ENCODE results near the gene GNA14. TPM values are rescaled to one million over a fixed set of nuclear protein-coding genes. Genes with fewer than 3 reads are reported as not detected.

GNA14 gene
- total RNA-seq, 1 experiment from 2014 or later: 0.15 TPM

DNA sequence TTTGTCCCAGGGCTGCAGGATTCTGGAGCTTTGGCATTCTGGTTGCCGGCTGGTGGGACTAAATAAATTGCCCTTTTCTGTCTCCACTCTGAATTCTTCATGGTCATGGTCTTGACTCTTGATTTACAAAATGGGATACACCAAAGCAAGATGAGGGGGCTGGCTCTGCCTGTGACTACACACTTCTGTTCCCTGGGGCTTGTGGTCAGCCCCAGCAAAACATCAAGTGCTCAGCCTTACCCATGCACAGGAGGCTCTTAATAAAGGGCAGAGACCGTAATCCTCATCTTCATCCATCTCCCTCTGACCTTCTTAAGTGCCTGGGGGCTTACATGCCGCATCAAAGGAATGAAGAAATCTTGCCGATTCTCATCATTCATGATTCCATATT lies 198.0 kb downstream of the GNA14 start:
- H3K27me3 ChIP-seq (ENCODE audit: control insufficient read depth, insufficient read depth, low read length): no peaks in the 10 kb centered on the region
- intact Hi-C loops (cut with micrococcal nuclease; ENCODE audit: unreplicated experiment): no loop called here
- H3K9me3 ChIP-seq (ENCODE audit: control insufficient read depth, insufficient read depth, low read depth, low read length): no peaks in the 10 kb centered on the region
- no peak overlapping the region for H3K27ac ChIP-seq (ENCODE audit: low read length)
- ATAC-seq (no peak), DNase-seq (ENCODE audit: low read depth, low spot score) (no peak)
- TF ChIP-seq SIN3A (IDR thresholded peaks at IDR 0.05; ENCODE audit: borderline replicate concordance, insufficient read depth, low read depth, low read length) (no peak), TCF7L2 (IDR thresholded peaks at IDR 0.05; ENCODE audit: low read depth, low read length) (no peak), POLR2AphosphoS5 (IDR thresholded peaks at IDR 0.05; ENCODE audit: low read depth, low read length) (no peak)
- TF ChIP-seq, protein P1, sequence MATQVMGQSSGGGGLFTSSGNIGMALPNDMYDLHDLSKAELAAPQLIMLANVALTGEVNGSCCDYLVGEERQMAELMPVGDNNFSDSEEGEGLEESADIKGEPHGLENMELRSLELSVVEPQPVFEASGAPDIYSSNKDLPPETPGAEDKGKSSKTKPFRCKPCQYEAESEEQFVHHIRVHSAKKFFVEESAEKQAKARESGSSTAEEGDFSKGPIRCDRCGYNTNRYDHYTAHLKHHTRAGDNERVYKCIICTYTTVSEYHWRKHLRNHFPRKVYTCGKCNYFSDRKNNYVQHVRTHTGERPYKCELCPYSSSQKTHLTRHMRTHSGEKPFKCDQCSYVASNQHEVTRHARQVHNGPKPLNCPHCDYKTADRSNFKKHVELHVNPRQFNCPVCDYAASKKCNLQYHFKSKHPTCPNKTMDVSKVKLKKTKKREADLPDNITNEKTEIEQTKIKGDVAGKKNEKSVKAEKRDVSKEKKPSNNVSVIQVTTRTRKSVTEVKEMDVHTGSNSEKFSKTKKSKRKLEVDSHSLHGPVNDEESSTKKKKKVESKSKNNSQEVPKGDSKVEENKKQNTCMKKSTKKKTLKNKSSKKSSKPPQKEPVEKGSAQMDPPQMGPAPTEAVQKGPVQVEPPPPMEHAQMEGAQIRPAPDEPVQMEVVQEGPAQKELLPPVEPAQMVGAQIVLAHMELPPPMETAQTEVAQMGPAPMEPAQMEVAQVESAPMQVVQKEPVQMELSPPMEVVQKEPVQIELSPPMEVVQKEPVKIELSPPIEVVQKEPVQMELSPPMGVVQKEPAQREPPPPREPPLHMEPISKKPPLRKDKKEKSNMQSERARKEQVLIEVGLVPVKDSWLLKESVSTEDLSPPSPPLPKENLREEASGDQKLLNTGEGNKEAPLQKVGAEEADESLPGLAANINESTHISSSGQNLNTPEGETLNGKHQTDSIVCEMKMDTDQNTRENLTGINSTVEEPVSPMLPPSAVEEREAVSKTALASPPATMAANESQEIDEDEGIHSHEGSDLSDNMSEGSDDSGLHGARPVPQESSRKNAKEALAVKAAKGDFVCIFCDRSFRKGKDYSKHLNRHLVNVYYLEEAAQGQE (IDR thresholded peaks at IDR 0.05; ENCODE audit: insufficient read depth in 1 of 2, low read depth in 2 of 2, low read length in 1 of 2): no peak
- TF ChIP-seq, protein P2, sequence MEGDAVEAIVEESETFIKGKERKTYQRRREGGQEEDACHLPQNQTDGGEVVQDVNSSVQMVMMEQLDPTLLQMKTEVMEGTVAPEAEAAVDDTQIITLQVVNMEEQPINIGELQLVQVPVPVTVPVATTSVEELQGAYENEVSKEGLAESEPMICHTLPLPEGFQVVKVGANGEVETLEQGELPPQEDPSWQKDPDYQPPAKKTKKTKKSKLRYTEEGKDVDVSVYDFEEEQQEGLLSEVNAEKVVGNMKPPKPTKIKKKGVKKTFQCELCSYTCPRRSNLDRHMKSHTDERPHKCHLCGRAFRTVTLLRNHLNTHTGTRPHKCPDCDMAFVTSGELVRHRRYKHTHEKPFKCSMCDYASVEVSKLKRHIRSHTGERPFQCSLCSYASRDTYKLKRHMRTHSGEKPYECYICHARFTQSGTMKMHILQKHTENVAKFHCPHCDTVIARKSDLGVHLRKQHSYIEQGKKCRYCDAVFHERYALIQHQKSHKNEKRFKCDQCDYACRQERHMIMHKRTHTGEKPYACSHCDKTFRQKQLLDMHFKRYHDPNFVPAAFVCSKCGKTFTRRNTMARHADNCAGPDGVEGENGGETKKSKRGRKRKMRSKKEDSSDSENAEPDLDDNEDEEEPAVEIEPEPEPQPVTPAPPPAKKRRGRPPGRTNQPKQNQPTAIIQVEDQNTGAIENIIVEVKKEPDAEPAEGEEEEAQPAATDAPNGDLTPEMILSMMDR (IDR thresholded peaks at IDR 0.05): no peak
- BruUV-seq (replicated peaks): no TSS peak
- POLR2A ChIA-PET: no interaction called here
- H3K4me3 ChIP-seq (ENCODE audit: low read depth in 2 of 2, low read length in 2 of 2): no peak overlapping the region
- H3K4me1 ChIP-seq (ENCODE audit: control insufficient read depth, insufficient read depth, low read length): no peaks in the 10 kb centered on the region
- CTCF ChIA-PET: no interaction called here
- H3K36me3 ChIP-seq (ENCODE audit: control insufficient read depth, insufficient read depth, low read length): no peaks in the 10 kb centered on the region
- in situ Hi-C loops (cut with HindIII; ENCODE audit: low pct_unique_long_range_greater_than_20kb, low sequenced_read_pairs): no loop called here

DNA sequence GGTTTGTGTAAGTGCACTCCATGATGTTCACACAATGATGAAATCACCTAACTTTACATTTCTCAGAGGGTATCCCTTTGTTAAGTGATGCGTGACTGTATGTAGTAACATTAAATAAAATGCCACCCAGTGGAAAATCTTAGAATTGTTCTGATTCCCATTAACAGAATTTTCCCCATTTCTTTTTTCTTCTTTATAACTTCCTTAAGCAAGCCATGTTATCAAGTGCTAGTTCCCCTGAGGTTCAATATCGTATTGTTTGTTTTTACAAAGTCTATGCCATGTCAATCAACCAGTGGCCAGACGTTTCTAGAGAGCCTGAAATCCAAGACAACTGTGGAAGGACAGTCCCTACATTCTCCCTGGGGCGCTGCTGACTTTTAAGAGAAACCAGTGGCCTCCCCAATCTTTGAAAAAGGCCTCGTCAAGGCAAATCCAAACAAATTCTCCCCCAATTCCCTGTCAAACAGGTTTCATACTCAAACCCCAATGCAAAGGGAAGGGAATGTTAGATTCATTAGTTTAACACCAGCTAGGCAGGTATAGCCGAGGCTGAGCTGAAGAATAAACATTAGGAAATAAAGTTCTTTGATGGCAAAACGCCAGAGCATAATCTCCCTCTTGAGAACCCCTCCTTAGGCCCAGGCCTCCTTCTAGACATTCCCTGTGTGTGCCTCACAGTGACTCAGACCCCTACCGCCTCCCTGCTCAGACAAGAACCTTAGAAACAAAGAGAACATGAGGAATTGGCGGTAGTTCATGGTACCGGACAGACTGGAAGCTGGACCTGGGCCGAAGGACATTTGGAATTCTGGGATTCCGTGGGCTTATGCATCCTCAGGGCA lies 198.7 kb downstream of the GNA14 start:
- Histone ChIP-seq H3K9me3 (ENCODE audit: control insufficient read depth, insufficient read depth, low read depth, low read length) (no peaks in the 10 kb centered on the region), H3K4me3 (ENCODE audit: low read depth in 2 of 2, low read length in 2 of 2) (no peak overlapping the region), H3K4me1 (ENCODE audit: control insufficient read depth, insufficient read depth, low read length) (no peaks in the 10 kb centered on the region), H3K27ac (ENCODE audit: low read length) (no peak overlapping the region), H3K27me3 (ENCODE audit: control insufficient read depth, insufficient read depth, low read length) (no peaks in the 10 kb centered on the region), H3K36me3 (ENCODE audit: control insufficient read depth, insufficient read depth, low read length) (no peaks in the 10 kb centered on the region)
- BruUV-seq (replicated peaks): no TSS peak
- intact Hi-C loops (cut with micrococcal nuclease; ENCODE audit: unreplicated experiment): no loop called here
- in situ Hi-C loops (cut with HindIII; ENCODE audit: low pct_unique_long_range_greater_than_20kb, low sequenced_read_pairs): no loop called here
- DNase-seq (ENCODE audit: low read depth, low spot score): no peak
- POLR2A ChIA-PET: no interaction called here
- ATAC-seq: no peak
- TF ChIP-seq SIN3A (IDR thresholded peaks at IDR 0.05; ENCODE audit: borderline replicate concordance, insufficient read depth, low read depth, low read length) (no peak), POLR2AphosphoS5 (IDR thresholded peaks at IDR 0.05; ENCODE audit: low read depth, low read length) (no peak), TCF7L2 (IDR thresholded peaks at IDR 0.05; ENCODE audit: low read depth, low read length) (no peak)
- TF ChIP-seq, protein P2 (IDR thresholded peaks at IDR 0.05): no peak; the same call in 1 of the 2 replicates
- TF ChIP-seq, protein P1 (IDR thresholded peaks at IDR 0.05; ENCODE audit: insufficient read depth in 1 of 2, low read depth in 2 of 2, low read length in 1 of 2): no peak
- CTCF ChIA-PET: no interaction called here

Measured in Panc1 (cell line).